Upper lobe of right lung (tissue), 1 donor: ENCODE data around the gene HLX. TPM values are rescaled to one million over a fixed set of nuclear protein-coding genes. Genes with fewer than 3 reads are reported as not detected.

Experiments used
- ATAC-seq: fragments of 200-7000 bp; cut with Tn5 transposase; one replicate; pipeline ENCODE4 v1.9.1; 2020; ENCODE audit warnings: mild to moderate bottlenecking, moderate library complexity
- DNase-seq: peaks from one replicate; pipeline ENCODE4 v3.0.0-alpha.2; 2020
- H3K27ac ChIP-seq: fragments of 200-600 bp; one replicate; pipeline ENCODE4 v1.8.0; 2022
- H3K27me3 ChIP-seq: fragments of 200-600 bp; one replicate; pipeline ENCODE4 v1.8.0; 2022; ENCODE audit warnings: mild to moderate bottlenecking
- H3K36me3 ChIP-seq: fragments of 200-600 bp; one replicate; pipeline ENCODE4 v1.8.0; 2022
- H3K4me1 ChIP-seq: fragments of 200-600 bp; one replicate; pipeline ENCODE4 v1.8.0; 2022
- H3K4me3 ChIP-seq: fragments of 200-600 bp; one replicate; pipeline ENCODE4 v1.8.0; 2022; ENCODE audit warnings: mild to moderate bottlenecking
- H3K9me3 ChIP-seq: fragments of 200-600 bp; one replicate; pipeline ENCODE4 v1.8.0; 2022
- intact Hi-C: fragments of 100-400 bp; cut with DNase I; formaldehyde crosslinking; loops from one replicate; pipeline ENCODE4 v1.11.0; 2022
- total RNA-seq: library from RNA; stranded (reverse); fragmentation: NEBNext Ultra II Directional; extraction: Animal tissue kit (Norgen Biotek cat#: 25700); gene quantifications from one replicate; pipeline ENCODE4 v1.2.1, GENCODE V29; 2021
- TF ChIP-seq, protein P1 (sequence below): fragments of 200-600 bp; IDR thresholded peaks from one replicate; pipeline ENCODE4 v1.8.0; 2022; ENCODE audit warnings: antibody characterized with exemption
- donor health status: DM: no; HTN: yes; CAD: no; lungs with severe emphysema.

Gene HLX
- total RNA-seq, 1 donor from 2014 or later, result 14.9 TPM

GRCh38 chr1:220887520-220888416 lies 8.5 kb downstream of the HLX start:
- ATAC-seq (peak; percentile 70), DNase-seq (no peak)
- Histone ChIP-seq H3K36me3 (peaks cover 28% of the 10 kb centered on the region), H3K27ac (no peak overlapping the region), H3K9me3 (no peaks in the 10 kb centered on the region), H3K4me1 (peaks cover 3% of the 10 kb centered on the region), H3K27me3 (peaks cover 42% of the 10 kb centered on the region), H3K4me3 (no peak overlapping the region)
- intact Hi-C loops, result loop anchor here (10.0 kb wide), 2 partner anchors 317 to 547 kb away; no protein-coding TSS in a partner anchor
- TF ChIP-seq, protein P1, sequence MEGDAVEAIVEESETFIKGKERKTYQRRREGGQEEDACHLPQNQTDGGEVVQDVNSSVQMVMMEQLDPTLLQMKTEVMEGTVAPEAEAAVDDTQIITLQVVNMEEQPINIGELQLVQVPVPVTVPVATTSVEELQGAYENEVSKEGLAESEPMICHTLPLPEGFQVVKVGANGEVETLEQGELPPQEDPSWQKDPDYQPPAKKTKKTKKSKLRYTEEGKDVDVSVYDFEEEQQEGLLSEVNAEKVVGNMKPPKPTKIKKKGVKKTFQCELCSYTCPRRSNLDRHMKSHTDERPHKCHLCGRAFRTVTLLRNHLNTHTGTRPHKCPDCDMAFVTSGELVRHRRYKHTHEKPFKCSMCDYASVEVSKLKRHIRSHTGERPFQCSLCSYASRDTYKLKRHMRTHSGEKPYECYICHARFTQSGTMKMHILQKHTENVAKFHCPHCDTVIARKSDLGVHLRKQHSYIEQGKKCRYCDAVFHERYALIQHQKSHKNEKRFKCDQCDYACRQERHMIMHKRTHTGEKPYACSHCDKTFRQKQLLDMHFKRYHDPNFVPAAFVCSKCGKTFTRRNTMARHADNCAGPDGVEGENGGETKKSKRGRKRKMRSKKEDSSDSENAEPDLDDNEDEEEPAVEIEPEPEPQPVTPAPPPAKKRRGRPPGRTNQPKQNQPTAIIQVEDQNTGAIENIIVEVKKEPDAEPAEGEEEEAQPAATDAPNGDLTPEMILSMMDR, result no peak

DNA sequence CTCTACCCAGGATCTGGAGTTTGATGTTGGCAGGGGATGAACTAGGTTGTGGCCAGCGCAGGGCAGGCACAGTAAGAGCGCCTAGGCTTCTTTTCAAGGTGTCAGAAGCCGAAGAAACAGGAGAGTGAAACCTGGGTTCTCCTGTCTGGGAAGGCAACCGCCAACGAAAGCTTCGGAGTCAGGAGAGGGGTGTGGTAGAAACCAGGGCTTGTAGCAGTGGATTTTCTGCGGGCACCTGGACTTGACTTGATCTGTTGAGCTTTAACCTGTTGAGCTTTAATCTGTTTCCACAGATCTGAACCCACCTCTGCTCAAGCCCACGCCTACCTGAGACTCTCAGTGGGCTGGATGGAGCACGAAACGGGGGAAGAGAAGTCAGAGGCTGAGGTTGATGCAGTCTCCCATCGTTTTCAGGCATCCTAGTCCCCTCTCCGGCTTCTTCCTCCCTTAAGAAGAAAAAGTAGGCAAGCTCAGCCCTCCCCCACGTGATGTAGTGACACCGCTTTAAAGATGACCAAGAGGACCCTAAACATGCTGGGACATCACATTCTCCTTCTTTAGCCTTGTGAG lies 9.3 kb downstream of the HLX start:
- H3K27ac ChIP-seq, result no peak overlapping the region
- H3K4me3 ChIP-seq, result no peak overlapping the region
- DNase-seq (no peak), ATAC-seq (no peak)
- TF ChIP-seq, protein P1, result no peak
- peaks cover 49% of the 10 kb centered on the region for H3K27me3 ChIP-seq
- no peaks in the 10 kb centered on the region for H3K4me1 ChIP-seq
- peaks cover 26% of the 10 kb centered on the region for H3K36me3 ChIP-seq
- intact Hi-C loops, result loop anchor here (10.0 kb wide), 2 partner anchors 316 to 546 kb away; no protein-coding TSS in a partner anchor
- H3K9me3 ChIP-seq, result no peaks in the 10 kb centered on the region

GRCh38 chr1:220889333-220889732 lies 10.1 kb downstream of the HLX start:
- Histone ChIP-seq H3K36me3 (peaks cover 18% of the 10 kb centered on the region), H3K27me3 (peaks cover 58% of the 10 kb centered on the region), H3K4me3 (no peak overlapping the region), H3K9me3 (no peaks in the 10 kb centered on the region), H3K4me1 (peaks cover 6% of the 10 kb centered on the region), H3K27ac (no peak overlapping the region)
- DNase-seq (no peak), ATAC-seq (no peak)
- TF ChIP-seq, protein P1, result no peak
- intact Hi-C loops, result loop anchor here (10.0 kb wide), 2 partner anchors 315 to 545 kb away; no protein-coding TSS in a partner anchor

DNA sequence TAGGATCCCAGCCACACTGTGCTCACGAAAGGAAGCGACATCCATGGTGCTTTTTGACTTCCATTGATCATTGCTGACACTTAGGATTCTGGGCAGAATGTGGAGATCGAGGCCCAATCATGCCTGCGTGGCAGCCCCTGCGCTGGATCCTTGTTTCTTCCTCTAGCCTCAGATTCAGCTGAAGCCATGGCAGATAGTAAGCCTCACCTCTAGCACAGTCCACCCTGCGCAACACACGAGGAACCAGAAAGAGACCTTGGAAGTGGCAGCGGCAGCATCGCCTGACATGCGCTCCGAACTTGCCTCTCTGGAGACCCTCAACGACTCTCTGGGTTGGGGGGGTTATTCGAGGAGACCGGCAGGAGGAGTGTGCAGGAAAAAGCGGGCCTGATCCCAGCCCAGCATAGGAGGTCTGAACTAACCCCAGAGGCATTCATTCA lies 10.6 kb downstream of the HLX start:
- peaks cover 12% of the 10 kb centered on the region for H3K36me3 ChIP-seq
- H3K4me1 ChIP-seq, result peaks cover 6% of the 10 kb centered on the region
- no peaks in the 10 kb centered on the region for H3K9me3 ChIP-seq
- no peak overlapping the region for H3K4me3 ChIP-seq
- peaks cover 63% of the 10 kb centered on the region for H3K27me3 ChIP-seq
- TF ChIP-seq, protein P1, result no peak
- intact Hi-C loops, result loop anchor here (10.0 kb wide), 2 partner anchors 315 to 545 kb away; no protein-coding TSS in a partner anchor
- ATAC-seq (no peak), DNase-seq (no peak)
- no peak overlapping the region for H3K27ac ChIP-seq

DNA sequence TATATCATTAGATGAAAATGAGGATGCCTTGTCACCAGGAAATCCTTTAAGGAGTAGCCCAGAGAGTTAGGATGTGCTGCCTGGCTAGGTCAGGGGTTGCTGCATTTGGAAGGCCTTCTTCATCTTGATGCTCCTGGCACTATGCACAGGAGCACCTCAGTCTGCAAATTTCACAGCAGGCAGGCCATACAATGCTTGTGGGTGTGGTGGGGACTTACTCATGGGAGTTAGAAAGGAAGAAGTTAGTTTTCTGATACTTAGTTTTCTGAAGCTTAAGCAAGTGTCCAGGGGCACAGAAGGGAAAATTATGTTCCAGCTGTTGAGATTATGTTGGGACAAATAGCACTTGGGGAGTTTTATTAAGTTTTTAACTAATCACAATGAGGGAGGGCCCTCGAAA lies 11.4 kb downstream of the HLX start:
- Histone ChIP-seq H3K36me3 (peaks cover 5% of the 10 kb centered on the region), H3K27ac (no peak overlapping the region), H3K27me3 (peaks cover 69% of the 10 kb centered on the region), H3K9me3 (no peaks in the 10 kb centered on the region), H3K4me1 (peaks cover 6% of the 10 kb centered on the region), H3K4me3 (no peak overlapping the region)
- TF ChIP-seq, protein P1, result no peak
- intact Hi-C loops, result no loop called here
- no peak for DNase-seq
- ATAC-seq, result no peak
